PC-9 (cell line): ENCODE measurements around the gene NFATC4. TPM values are rescaled to one million over a fixed set of nuclear protein-coding genes. Genes with fewer than 3 reads are reported as not detected.

Experiments
- BruUV-seq: library from RNA; stranded (reverse); fragments of 400-500 nt; replicated peaks from 2 replicates; lab custom pipeline; 2021; lab: Mats Ljungman, UMichigan
- CTCF ChIA-PET: fragments of 300-600 bp; sonication (Branson Sonifier 250); formaldehyde crosslinking; loops from one replicate; lab custom pipeline; 2022; ENCODE audit warnings: antibody characterized with exemption; lab: Charles Lee
- POLR2A ChIA-PET: fragments of 300-600 bp; sonication (Branson Sonifier 250); formaldehyde crosslinking; loops from one replicate; lab custom pipeline; 2022; ENCODE audit warnings: antibody characterized with exemption; ENCODE audit not compliant: unreplicated experiment; lab: Charles Lee
- DNase-seq, 2 experiments: peaks; one replicate each; pipeline versions ENCODE4 v3.0.0 to v3.0.0-alpha.2; 2015 to 2022; ENCODE audit warnings: mixed read lengths in 1 of 2
- H2AFZ ChIP-seq: fragments of 200-600 bp; sonication (generic); 2 replicates; pipeline ENCODE4 v1.8.1; 2017; ENCODE audit warnings: antibody characterized with exemption
- H3F3A ChIP-seq: fragments of 200-600 bp; sonication (generic); 2 replicates; pipeline ENCODE4 v1.8.1; 2017; ENCODE audit warnings: antibody characterized with exemption, mild to moderate bottlenecking, low read depth; ENCODE audit not compliant: insufficient read depth
- H3K27ac ChIP-seq: fragments of 200-600 bp; sonication (generic); 2 replicates; pipeline ENCODE4 v1.6.1; 2016; ENCODE audit warnings: mixed run types
- H3K27me3 ChIP-seq: fragments of 200-600 bp; sonication (generic); 2 replicates; pipeline ENCODE4 v1.6.1; 2016; ENCODE audit warnings: low read depth, mixed run types; ENCODE audit not compliant: insufficient read depth
- H3K36me3 ChIP-seq: fragments of 200-600 bp; sonication (generic); 2 replicates; pipeline ENCODE4 v1.6.1; 2016; ENCODE audit warnings: low read depth, mixed run types
- H3K4me1 ChIP-seq: fragments of 200-600 bp; sonication (generic); replicated peaks from 2 replicates; pipeline ENCODE4 v1.6.1; 2016; ENCODE audit warnings: mixed run types; ENCODE audit not compliant: insufficient read depth
- H3K4me2 ChIP-seq: fragments of 200-600 bp; sonication (generic); 2 replicates; pipeline ENCODE4 v1.6.1; 2017; ENCODE audit warnings: mixed run types
- H3K4me3 ChIP-seq: fragments of 200-600 bp; sonication (generic); 2 replicates; pipeline ENCODE4 v1.6.1; 2016; ENCODE audit warnings: mixed run types
- H3K79me2 ChIP-seq: fragments of 200-600 bp; sonication (generic); 2 replicates; pipeline ENCODE4 v1.6.1; 2017; ENCODE audit warnings: low read depth, mixed run types
- H3K9me2 ChIP-seq: fragments of 200-600 bp; sonication (generic); 2 replicates; pipeline ENCODE4 v1.8.1; 2017; ENCODE audit warnings: mild to moderate bottlenecking; ENCODE audit not compliant: insufficient read depth
- H3K9me3 ChIP-seq: fragments of 200-600 bp; sonication (generic); 2 replicates; pipeline ENCODE4 v1.8.1; 2016; ENCODE audit warnings: low read depth; ENCODE audit not compliant: insufficient read depth
- H4K20me1 ChIP-seq: fragments of 200-600 bp; sonication (generic); 2 replicates; pipeline ENCODE4 v1.8.1; 2017; ENCODE audit not compliant: insufficient read depth
- EZH2 ChIP-seq: fragments of 200-600 bp; sonication (generic); IDR thresholded peaks from 2 replicates; pipeline ENCODE4 v1.8.0; 2017; ENCODE audit warnings: antibody characterized with exemption, low read depth
- intact Hi-C: fragments of 100-400 bp; cut with micrococcal nuclease; formaldehyde crosslinking; loops from one replicate; pipeline ENCODE4 v1.10.0; 2022; ENCODE audit not compliant: unreplicated experiment
- total RNA-seq: library from RNA; stranded (reverse); gene quantifications from 2 replicates; pipeline ENCODE4 v1.2.3, GENCODE V29; 2021
- TF ChIP-seq, protein P1 (sequence below): fragments of 200-600 bp; sonication (generic); conservative IDR thresholded peaks from 2 replicates; pipeline ENCODE4 v1.6.1; 2017; ENCODE audit warnings: mixed run types, antibody characterized with exemption, mild to moderate bottlenecking, moderate library complexity

The NFATC4 gene
- total RNA-seq, 1 experiment from 2014 or later: 48.3 TPM

DNA sequence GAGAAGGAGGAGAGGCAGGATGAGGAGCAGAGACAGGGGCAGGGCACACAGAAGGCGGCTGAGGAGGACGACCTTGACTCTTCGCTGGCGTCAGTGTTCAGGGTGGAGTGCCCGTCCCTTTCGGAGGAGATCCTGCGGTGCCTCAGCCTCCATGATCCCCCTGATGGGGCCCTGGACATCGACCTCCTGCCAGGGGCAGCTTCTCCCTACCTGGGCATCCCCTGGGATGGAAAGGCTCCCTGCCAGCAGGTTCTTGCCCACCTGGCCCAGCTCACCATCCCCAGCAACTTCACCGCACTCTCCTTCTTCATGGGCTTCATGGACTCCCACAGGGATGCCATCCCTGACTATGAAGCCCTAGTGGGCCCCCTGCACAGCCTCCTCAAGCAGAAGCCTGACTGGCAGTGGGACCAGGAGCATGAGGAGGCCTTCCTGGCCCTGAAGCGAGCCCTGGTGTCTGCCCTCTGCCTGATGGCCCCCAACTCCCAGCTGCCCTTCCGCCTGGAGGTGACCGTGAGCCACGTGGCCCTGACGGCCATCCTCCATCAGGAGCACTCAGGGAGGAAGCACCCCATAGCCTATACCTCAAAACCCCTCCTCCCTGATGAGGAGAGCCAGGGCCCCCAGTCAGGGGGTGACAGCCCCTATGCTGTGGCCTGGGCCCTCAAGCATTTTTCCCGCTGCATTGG, 46.9 kb downstream of the NFATC4 start:
- no peak for DNase-seq
- CTCF ChIA-PET: no interaction called here
- TF ChIP-seq EZH2: no peak
- TF ChIP-seq, protein P1, sequence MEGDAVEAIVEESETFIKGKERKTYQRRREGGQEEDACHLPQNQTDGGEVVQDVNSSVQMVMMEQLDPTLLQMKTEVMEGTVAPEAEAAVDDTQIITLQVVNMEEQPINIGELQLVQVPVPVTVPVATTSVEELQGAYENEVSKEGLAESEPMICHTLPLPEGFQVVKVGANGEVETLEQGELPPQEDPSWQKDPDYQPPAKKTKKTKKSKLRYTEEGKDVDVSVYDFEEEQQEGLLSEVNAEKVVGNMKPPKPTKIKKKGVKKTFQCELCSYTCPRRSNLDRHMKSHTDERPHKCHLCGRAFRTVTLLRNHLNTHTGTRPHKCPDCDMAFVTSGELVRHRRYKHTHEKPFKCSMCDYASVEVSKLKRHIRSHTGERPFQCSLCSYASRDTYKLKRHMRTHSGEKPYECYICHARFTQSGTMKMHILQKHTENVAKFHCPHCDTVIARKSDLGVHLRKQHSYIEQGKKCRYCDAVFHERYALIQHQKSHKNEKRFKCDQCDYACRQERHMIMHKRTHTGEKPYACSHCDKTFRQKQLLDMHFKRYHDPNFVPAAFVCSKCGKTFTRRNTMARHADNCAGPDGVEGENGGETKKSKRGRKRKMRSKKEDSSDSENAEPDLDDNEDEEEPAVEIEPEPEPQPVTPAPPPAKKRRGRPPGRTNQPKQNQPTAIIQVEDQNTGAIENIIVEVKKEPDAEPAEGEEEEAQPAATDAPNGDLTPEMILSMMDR: no peak
- Histone ChIP-seq H3K9me3 (no peaks in the 10 kb centered on the region), H3K79me2 (no peaks in the 10 kb centered on the region), H3K4me3 (no peak overlapping the region), H3F3A (no peaks in the 10 kb centered on the region), H4K20me1 (no peaks in the 10 kb centered on the region), H3K9me2 (no peaks in the 10 kb centered on the region), H3K4me1 (no peaks in the 10 kb centered on the region), H3K27me3 (no peaks in the 10 kb centered on the region), H3K27ac (no peak overlapping the region), H3K36me3 (no peaks in the 10 kb centered on the region), H3K4me2 (no peak overlapping the region), H2AFZ (no peak overlapping the region)
- BruUV-seq: no TSS peak
- intact Hi-C loops: no loop called here
- POLR2A ChIA-PET: no interaction called here

DNA sequence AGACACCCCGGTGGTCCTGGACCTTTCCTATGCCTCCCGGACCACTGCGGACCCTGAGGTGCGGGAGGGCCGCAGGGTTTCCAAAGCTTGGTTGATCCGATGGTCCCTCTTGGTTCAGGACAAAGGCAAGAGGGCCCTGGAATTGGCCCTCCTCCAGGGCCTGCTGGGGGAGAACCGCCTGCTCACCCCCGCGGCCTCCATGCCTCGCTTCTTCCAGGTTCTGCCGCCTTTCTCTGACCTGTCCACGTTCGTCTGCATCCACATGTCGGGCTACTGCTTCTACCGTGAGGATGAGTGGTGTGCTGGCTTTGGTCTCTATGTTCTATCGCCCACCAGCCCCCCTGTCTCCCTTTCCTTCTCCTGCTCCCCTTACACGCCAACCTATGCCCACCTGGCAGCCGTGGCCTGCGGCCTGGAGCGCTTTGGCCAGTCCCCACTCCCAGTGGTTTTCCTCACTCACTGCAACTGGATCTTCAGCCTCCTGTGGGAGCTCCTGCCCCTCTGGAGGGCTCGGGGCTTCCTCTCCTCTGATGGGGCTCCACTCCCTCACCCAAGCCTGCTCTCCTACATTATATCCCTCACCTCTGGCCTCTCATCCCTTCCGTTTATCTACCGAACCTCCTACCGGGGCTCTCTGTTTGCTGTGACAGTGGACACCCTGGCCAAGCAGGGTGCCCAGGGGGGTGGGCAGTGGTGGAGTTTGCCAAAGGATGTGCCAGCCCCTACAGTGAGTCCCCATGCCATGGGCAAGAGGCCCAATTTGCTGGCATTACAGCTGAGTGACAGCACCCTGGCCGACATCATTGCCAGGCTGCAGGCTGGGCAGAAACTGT, 47.7 kb downstream of the NFATC4 start:
- H3K4me1 ChIP-seq: no peaks in the 10 kb centered on the region
- no peak overlapping the region for H3K27ac ChIP-seq
- intact Hi-C loops: no loop called here
- no peaks in the 10 kb centered on the region for H3K9me3 ChIP-seq
- TF ChIP-seq, protein P1: no peak
- POLR2A ChIA-PET: interaction anchor here (0.6 kb wide), 1 partner anchor 101 kb away, joined by 4 read pairs; no protein-coding TSS in a partner anchor
- no peak for DNase-seq
- H3K9me2 ChIP-seq: no peaks in the 10 kb centered on the region
- no TSS peak for BruUV-seq
- H3K36me3 ChIP-seq: no peaks in the 10 kb centered on the region
- CTCF ChIA-PET: no interaction called here
- no peaks in the 10 kb centered on the region for H3K79me2 ChIP-seq
- H3K4me2 ChIP-seq: no peak overlapping the region
- H3F3A ChIP-seq: no peaks in the 10 kb centered on the region
- no peaks in the 10 kb centered on the region for H3K27me3 ChIP-seq
- H2AFZ ChIP-seq: no peak overlapping the region
- H3K4me3 ChIP-seq: no peak overlapping the region
- no peaks in the 10 kb centered on the region for H4K20me1 ChIP-seq

DNA sequence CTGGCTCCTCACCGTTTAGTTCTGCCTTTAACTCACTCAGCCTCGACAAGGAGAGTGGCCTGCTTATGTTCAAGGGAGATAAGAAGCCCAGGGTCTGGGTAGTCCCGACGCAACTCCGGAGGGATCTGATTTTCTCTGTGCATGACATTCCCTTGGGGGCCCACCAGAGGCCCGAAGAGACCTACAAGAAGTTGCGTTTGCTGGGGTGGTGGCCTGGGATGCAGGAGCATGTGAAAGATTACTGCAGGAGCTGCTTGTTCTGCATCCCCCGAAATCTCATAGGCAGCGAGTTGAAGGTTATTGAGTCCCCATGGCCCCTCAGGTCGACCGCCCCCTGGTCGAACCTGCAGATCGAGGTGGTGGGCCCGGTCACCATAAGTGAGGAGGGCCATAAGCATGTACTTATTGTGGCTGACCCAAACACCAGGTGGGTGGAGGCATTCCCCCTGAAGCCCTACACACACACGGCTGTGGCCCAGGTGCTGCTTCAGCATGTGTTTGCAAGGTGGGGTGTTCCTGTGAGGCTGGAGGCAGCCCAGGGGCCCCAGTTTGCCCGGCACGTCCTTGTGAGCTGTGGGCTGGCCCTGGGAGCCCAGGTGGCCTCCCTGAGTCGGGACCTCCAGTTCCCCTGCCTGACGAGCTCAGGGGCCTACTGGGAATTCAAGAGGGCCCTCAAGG, 48.4 kb downstream of the NFATC4 start:
- no peak overlapping the region for H3K27ac ChIP-seq
- ChIA-PET CTCF (no interaction called here), POLR2A (interaction anchor here (0.6 kb wide), 1 partner anchor 102 kb away, joined by 4 read pairs; no protein-coding TSS in a partner anchor)
- H3K27me3 ChIP-seq: no peaks in the 10 kb centered on the region
- no peaks in the 10 kb centered on the region for H3K4me1 ChIP-seq
- no peaks in the 10 kb centered on the region for H3K36me3 ChIP-seq
- intact Hi-C loops: no loop called here
- no TSS peak for BruUV-seq
- no peaks in the 10 kb centered on the region for H3K79me2 ChIP-seq
- H3F3A ChIP-seq: no peaks in the 10 kb centered on the region
- H3K4me3 ChIP-seq: no peak overlapping the region
- TF ChIP-seq, protein P1: no peak
- TF ChIP-seq EZH2: no peak
- H3K4me2 ChIP-seq: no peak overlapping the region
- no peak overlapping the region for H2AFZ ChIP-seq
- H3K9me2 ChIP-seq: no peaks in the 10 kb centered on the region
- H4K20me1 ChIP-seq: no peaks in the 10 kb centered on the region
- DNase-seq: no peak
- H3K9me3 ChIP-seq: no peaks in the 10 kb centered on the region
